Hepatocyte (in vitro differentiated cells): ENCODE results near the gene SLC22A9. TPM values are rescaled to one million over a fixed set of nuclear protein-coding genes. Genes with fewer than 3 reads are reported as not detected.
"Not testable (repeated sequence)": the region's sequence is repeated elsewhere in the genome, so short reads cannot be mapped to it uniquely, and the experiment has no call there.

ENCODE experiments used
- DNase-seq: peaks from one replicate; pipeline ENCODE4 v3.0.0-alpha.2; 2016; ENCODE audit warnings: low spot score
- H2AFZ ChIP-seq: fragments of 200-600 bp; sonication (generic); 2 replicates; pipeline ENCODE4 v1.6.0; 2016; ENCODE audit warnings: antibody characterized with exemption, mild to moderate bottlenecking
- H3K27ac ChIP-seq: fragments of 200-600 bp; sonication (generic); 2 replicates; pipeline ENCODE4 v1.5.1; 2016; ENCODE audit warnings: mild to moderate bottlenecking
- H3K27me3 ChIP-seq: fragments of 200-600 bp; sonication (generic); 2 replicates; pipeline ENCODE4 v1.6.1; 2016
- H3K36me3 ChIP-seq: fragments of 200-600 bp; sonication (generic); replicated peaks from 2 replicates; pipeline ENCODE4 v1.5.1; 2016; ENCODE audit warnings: low read depth; ENCODE audit not compliant: insufficient read depth
- H3K4me1 ChIP-seq: fragments of 200-600 bp; sonication (generic); 2 replicates; pipeline ENCODE4 v1.5.1; 2016; ENCODE audit warnings: mild to moderate bottlenecking, moderate library complexity; ENCODE audit not compliant: insufficient read depth
- H3K4me2 ChIP-seq: fragments of 200-600 bp; sonication (generic); 2 replicates; pipeline ENCODE4 v1.6.0; 2016
- H3K4me3 ChIP-seq: fragments of 200-600 bp; sonication (generic); 2 replicates; pipeline ENCODE4 v1.5.1; 2016; ENCODE audit warnings: mild to moderate bottlenecking
- H3K79me2 ChIP-seq: fragments of 200-600 bp; sonication (generic); 2 replicates; pipeline ENCODE4 v1.6.0; 2017; ENCODE audit warnings: mild to moderate bottlenecking
- H3K9me2 ChIP-seq: fragments of 200-600 bp; sonication (generic); replicated peaks from 2 replicates; pipeline ENCODE4 v1.6.0; 2017; ENCODE audit warnings: mild to moderate bottlenecking; ENCODE audit not compliant: insufficient read depth
- H3K9me3 ChIP-seq: fragments of 200-600 bp; sonication (generic); 2 replicates; pipeline ENCODE4 v1.5.1; 2016; ENCODE audit warnings: low read depth, mild to moderate bottlenecking
- H4K20me1 ChIP-seq: fragments of 200-600 bp; sonication (generic); 2 replicates; pipeline ENCODE4 v1.6.0; 2016; ENCODE audit warnings: mild to moderate bottlenecking; ENCODE audit not compliant: insufficient read depth, poor library complexity, severe bottlenecking
- EZH2 ChIP-seq: fragments of 200-600 bp; sonication (generic); IDR thresholded peaks from 2 replicates; pipeline ENCODE4 v1.6.1; 2016; ENCODE audit warnings: antibody characterized with exemption, mild to moderate bottlenecking, borderline replicate concordance
- EZH2phosphoT487 ChIP-seq: fragments of 200-600 bp; sonication (generic); IDR thresholded peaks from one replicate; pipeline ENCODE4 v1.6.1; 2018; ENCODE audit warnings: antibody characterized with exemption, mild to moderate bottlenecking, low read depth, moderate library complexity; ENCODE audit not compliant: unreplicated experiment, severe bottlenecking
- WGBS: methylation state at CpG from one replicate; pipeline ENCODE4 v1.1.6; 2016; ENCODE audit warnings: low lambda C conversion rate; ENCODE audit errors: missing lambda C conversion rate; 5-methylcytosine and 5-hydroxymethylcytosine counted together
- polyA plus RNA-seq: library from polyadenylated mRNA; unstranded; fragments of >200 nt; fragmentation: Nextera tagmentation; extraction: Ambion mirVana; gene quantifications from 2 replicates; pipeline ENCODE4 v1.2.1, GENCODE V29; 2016
- total RNA-seq: library from RNA; depleted of rRNA; stranded (reverse); fragments of >200 nt; gene quantifications from 2 replicates; pipeline ENCODE4 v1.2.3, GENCODE V29; 2014
- TF ChIP-seq, protein P1 (sequence below): fragments of 200-600 bp; sonication (generic); IDR thresholded peaks from 2 replicates; pipeline ENCODE4 v1.5.1; 2016; ENCODE audit warnings: antibody characterized with exemption, mild to moderate bottlenecking; ENCODE audit not compliant: poor library complexity

SLC22A9 gene
- 36.3 and 36.7 TPM in 2 replicates for total RNA-seq
- 9.4 and 17.1 TPM in 2 replicates for polyA plus RNA-seq

DNA sequence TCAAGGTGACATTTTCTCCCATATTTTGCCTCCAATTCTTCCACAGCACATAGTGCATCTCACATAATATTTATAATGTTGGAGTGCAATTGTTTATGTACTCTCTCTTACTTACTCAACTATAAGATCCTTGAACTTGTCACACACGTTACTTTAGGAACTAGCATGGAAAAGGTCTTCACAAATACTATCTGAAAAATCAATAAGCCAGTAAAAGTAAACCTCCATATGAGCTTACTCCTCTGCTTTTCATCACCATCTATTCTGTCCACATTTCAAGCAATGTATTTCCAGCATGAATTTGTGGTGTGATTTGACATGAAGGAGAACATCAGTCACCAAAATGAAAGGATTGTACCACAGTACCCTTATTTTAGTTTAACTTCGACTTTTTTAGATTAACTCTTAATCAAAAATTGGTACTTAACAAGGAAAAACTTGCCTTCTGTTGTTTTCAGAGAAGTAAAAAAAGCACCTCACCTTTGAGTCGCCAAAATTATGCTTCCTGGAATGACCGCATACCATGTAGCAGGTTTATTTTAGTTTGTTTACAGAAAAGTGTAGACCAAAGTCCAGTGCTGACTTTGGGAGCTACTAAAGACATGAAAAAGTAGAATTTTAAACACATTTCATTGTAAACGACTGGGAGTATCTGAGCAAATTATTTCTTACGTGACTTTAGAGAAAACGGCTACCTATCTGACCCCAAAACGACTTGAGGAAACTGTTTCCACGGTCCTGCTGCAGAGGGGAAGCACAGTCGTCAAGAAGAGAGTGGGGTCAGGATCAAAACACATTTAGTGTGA is at the start of gene SLC22A9:
Gene SLC22A9 (plus strand): TSS at position 621 of the 806 bp plus-strand sequence. CDS start 272 bp downstream, outside the sequence.
- Histone ChIP-seq H3K27ac (peak within 1 kb of the TSS; percentile 92), H3K4me1 (peaks cover 6% of the 10 kb centered on the region), H3K9me2 (no peaks in the 10 kb centered on the region), H3K79me2 (no peaks in the 10 kb centered on the region), H4K20me1 (no peaks in the 10 kb centered on the region), H3K9me3 (no peaks in the 10 kb centered on the region), H3K36me3 (no peaks in the 10 kb centered on the region), H3K4me2 (peak within 1 kb of the TSS; percentile 67), H2AFZ (peak within 1 kb of the TSS; percentile 45), H3K4me3 (no peak within 1 kb of the TSS), H3K27me3 (no peaks in the 10 kb centered on the region)
- TF ChIP-seq EZH2phosphoT487 (no peak), EZH2 (no peak)
- TF ChIP-seq, protein P1, sequence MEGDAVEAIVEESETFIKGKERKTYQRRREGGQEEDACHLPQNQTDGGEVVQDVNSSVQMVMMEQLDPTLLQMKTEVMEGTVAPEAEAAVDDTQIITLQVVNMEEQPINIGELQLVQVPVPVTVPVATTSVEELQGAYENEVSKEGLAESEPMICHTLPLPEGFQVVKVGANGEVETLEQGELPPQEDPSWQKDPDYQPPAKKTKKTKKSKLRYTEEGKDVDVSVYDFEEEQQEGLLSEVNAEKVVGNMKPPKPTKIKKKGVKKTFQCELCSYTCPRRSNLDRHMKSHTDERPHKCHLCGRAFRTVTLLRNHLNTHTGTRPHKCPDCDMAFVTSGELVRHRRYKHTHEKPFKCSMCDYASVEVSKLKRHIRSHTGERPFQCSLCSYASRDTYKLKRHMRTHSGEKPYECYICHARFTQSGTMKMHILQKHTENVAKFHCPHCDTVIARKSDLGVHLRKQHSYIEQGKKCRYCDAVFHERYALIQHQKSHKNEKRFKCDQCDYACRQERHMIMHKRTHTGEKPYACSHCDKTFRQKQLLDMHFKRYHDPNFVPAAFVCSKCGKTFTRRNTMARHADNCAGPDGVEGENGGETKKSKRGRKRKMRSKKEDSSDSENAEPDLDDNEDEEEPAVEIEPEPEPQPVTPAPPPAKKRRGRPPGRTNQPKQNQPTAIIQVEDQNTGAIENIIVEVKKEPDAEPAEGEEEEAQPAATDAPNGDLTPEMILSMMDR: no peak
- WGBS: 54% methylated on average over 10 of the region's 10 CpGs
- no peak for DNase-seq

DNA sequence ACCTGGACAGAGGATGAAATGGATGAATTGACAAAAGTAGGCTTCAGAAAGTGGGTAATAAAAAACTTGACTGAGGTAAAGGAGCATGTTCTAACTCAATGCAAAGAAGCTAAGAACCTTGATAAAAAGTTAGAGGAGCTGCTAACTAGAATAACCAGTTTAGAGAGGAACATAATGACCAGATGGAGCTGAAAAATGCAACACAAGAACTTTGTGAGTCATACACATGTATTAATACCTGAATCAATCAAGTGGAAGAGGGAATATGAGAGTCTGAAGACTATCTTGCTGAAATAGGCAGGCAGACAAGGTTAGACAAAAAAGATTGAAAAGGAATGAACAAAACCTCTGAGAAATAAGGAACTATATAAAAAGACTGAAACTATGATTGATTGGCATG is 47.9 kb upstream of the SLC22A9 start:
- Histone ChIP-seq H3K27me3 (no peaks in the 10 kb centered on the region), H3K9me2 (no peaks in the 10 kb centered on the region), H3K4me1 (no peaks in the 10 kb centered on the region), H3K9me3 (no peaks in the 10 kb centered on the region), H2AFZ (no peak overlapping the region), H3K4me3 (no peak overlapping the region), H3K27ac (no peak overlapping the region), H3K79me2 (no peaks in the 10 kb centered on the region), H3K36me3 (no peaks in the 10 kb centered on the region), H3K4me2 (no peak overlapping the region), H4K20me1 (no peaks in the 10 kb centered on the region)
- TF ChIP-seq EZH2 (no peak), EZH2phosphoT487 (no peak)
- TF ChIP-seq, protein P1: no peak
- no peak for DNase-seq

DNA sequence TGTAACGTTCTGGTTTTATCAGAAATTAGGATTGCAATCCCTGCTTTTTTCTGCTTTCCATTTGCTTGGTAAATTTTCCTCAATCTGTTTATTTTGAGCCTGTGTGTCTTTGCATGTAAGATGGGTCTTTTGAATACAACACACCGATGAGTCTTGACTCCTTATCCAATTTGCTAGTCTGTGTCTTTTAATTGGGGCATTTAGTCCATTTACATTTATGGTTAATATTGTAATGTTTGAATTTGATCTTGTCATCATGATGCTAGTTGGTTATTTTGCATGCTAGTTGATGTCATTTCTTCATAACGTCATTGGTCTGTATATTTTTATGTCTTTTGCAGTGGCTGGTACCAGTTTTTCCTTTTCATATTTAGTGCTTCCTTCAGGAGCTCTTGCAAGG is 34.5 kb upstream of the SLC22A9 start:
- not testable (repeated sequence) for H3K27ac ChIP-seq, H3K79me2 ChIP-seq, H3K27me3 ChIP-seq, DNase-seq, H3K9me3 ChIP-seq, H3K4me1 ChIP-seq, H2AFZ ChIP-seq, H3K9me2 ChIP-seq, H3K4me3 ChIP-seq, H3K36me3 ChIP-seq, H4K20me1 ChIP-seq, H3K4me2 ChIP-seq
- whole genome bisulfite sequencing: 81% methylated on average over 3 of the region's 3 CpGs

DNA sequence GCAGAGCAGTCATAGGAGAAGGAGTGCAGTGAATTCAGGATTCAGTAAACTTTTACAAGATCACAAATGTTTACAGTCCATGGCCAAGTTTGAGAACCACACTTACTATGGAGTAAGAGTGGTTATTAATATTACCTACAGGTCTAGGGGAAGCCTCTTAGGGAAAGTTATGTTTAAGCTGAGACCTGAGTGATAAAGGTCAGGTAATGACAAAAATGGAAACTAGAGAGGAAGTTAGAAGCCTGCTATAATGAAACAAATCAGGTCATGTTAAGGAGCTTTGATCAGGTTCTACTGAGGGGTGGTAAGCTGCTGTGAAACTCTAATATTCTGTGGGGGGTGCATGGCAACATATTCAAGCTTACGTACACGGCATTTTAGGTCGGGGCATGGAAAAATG is 32.5 kb upstream of the SLC22A9 start:
- Histone ChIP-seq H3K4me2 (no peak overlapping the region), H3K27me3 (no peaks in the 10 kb centered on the region), H3K9me3 (no peaks in the 10 kb centered on the region), H4K20me1 (no peaks in the 10 kb centered on the region), H3K4me1 (no peaks in the 10 kb centered on the region), H3K27ac (peak overlapping the region; percentile 33), H3K79me2 (no peaks in the 10 kb centered on the region), H3K4me3 (no peak overlapping the region), H3K36me3 (no peaks in the 10 kb centered on the region), H3K9me2 (no peaks in the 10 kb centered on the region), H2AFZ (no peak overlapping the region)
- no peak for DNase-seq
- no peak for TF ChIP-seq EZH2phosphoT487
- no peak for TF ChIP-seq EZH2
- TF ChIP-seq, protein P1: no peak
- WGBS: 57% methylated on average over 3 of the region's 3 CpGs
